ENCODE results near the gene ARAP1. TPM values are rescaled to one million over a fixed set of nuclear protein-coding genes. Genes with fewer than 3 reads are reported as not detected.

Gene ARAP1
- total and polyA plus RNA-seq, 2 donors (not counting 1 experiment from before 2014, with no cell fraction given): 41.8 to 113 TPM

- Histone ChIP-seq H4K20me1 (ENCODE audit: control insufficient read depth, extremely low read depth, insufficient read depth, low read length) (no peaks in the 10 kb centered on the region), H3K36me3 (ENCODE audit: control insufficient read depth, insufficient read depth, low read length) (no peaks in the 10 kb centered on the region), H3K4me1 (ENCODE audit: control insufficient read depth, extremely low read depth, insufficient read depth, low read length) (peaks cover 15% of the 10 kb centered on the region), H3K4me2 (ENCODE audit: extremely low read depth, insufficient read depth, low read length) (no peak overlapping the region), H3K79me2 (ENCODE audit: control insufficient read depth, insufficient read depth, low read length) (no peaks in the 10 kb centered on the region), H2AFZ (ENCODE audit: low read length) (no peak overlapping the region), H3K27ac (ENCODE audit: insufficient read depth, low read length) (no peak overlapping the region), H3K4me3 (replicated peaks in 1 of 4; ENCODE audit: control extremely low read depth in 1 of 4, insufficient read depth in 1 of 4, low read depth in 3 of 4, low read length in 4 of 4) (no peak overlapping the region), H3K9ac (ENCODE audit: insufficient read depth, low read length) (no peak overlapping the region), H3K9me3 (ENCODE audit: control insufficient read depth, insufficient read depth, low read depth, low read length) (no peaks in the 10 kb centered on the region), H3K27me3 (ENCODE audit: control insufficient read depth, insufficient read depth, low read length) (no peaks in the 10 kb centered on the region)
- DNase-seq (ENCODE audit: low read depth in 2 of 2): no peak
- no peak for TF ChIP-seq EZH2 (IDR thresholded peaks at IDR 0.05; ENCODE audit: low read length, missing control alignments)
These were observed 16.4 kb upstream of the ARAP1 start for GRCh38 chr11:72768581-72768980.

DNA sequence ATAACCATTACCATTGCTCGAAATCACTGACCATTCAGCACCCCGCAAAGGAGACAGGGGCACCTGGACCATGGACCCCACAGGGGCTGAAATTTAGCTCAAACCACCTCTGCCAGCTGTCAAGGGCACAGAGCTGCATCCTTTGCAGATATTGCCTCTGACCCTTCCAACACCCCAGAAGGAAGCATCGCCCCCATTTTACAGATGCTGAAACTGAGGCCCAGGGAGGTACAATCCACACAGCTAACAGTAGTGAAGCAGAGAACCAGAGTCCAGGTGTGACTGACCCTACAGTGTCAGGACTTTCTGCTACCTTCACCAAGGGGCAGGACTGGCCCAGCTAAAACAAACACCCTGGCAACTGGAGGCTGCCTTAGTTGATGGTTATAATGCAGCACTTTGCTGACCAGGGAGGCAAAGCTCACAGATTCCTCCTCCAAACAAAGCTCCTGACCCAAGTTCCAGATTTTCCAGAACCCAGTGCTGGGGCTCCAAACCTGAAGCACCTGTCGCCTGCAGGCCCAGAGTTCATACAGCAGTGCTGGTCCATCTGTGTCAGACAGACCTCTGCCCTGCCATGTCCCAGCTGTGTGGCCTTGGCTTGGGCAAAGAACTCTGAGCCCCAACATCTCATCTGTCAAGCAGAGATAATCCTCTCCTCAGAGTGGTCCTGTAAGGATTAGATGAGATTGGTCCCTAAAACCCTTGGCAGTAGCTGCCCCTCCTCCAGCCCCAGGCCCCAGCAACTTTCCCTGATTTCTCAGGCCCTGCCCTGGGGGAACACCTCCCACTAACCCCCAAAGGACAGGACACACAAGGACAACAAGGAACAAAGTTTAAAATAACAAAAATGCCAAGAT, 15.2 kb upstream of the ARAP1 start:
- no peak for DNase-seq (ENCODE audit: low read depth in 2 of 2)
- H3K36me3 ChIP-seq (ENCODE audit: control insufficient read depth, insufficient read depth, low read length): no peaks in the 10 kb centered on the region
- no peaks in the 10 kb centered on the region for H3K9me3 ChIP-seq (ENCODE audit: control insufficient read depth, insufficient read depth, low read depth, low read length)

DNA sequence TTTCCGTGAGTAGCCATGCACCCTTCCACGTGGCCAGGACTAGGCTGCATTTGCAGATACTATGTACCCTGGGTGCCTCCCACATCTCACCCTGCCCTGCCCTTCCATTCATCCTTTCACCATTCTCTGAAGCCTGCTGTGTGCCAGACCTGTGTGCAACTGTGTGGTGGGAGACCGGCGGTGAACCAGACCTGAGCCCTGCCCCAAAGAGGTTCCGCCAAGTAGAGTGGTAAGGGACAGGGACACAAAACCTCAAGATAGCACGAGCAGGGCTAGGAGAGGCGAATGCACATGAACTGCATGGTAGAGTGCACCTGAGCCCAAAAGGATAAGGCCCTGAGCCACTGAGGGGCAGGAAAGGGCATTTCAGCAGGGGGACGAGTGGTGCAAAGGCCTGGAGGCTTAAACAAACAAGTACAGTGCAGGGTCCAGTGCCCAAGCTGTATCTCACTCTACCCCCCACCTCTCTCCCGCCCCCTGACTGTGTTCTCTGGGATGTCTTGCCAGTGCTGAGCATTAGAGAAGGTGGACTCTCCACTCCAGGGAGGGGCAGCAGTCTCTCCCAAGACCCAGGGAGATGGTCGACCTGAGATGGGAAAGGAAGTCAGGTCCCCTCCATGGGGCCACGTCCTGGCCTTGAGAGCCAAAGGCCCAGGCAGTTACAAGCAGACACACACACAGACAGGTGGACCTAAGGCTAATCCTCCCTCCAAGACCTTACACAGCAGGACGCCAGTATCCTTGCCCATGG, 14.1 kb upstream of the ARAP1 start:
- no peak overlapping the region for H2AFZ ChIP-seq (ENCODE audit: low read length)
- H3K27me3 ChIP-seq (ENCODE audit: control insufficient read depth, insufficient read depth, low read length): no peaks in the 10 kb centered on the region
- peaks cover 3% of the 10 kb centered on the region for H3K4me1 ChIP-seq (ENCODE audit: control insufficient read depth, extremely low read depth, insufficient read depth, low read length)
- no peaks in the 10 kb centered on the region for H3K36me3 ChIP-seq (ENCODE audit: control insufficient read depth, insufficient read depth, low read length)
- no peaks in the 10 kb centered on the region for H3K9me3 ChIP-seq (ENCODE audit: control insufficient read depth, insufficient read depth, low read depth, low read length)
- TF ChIP-seq EZH2 (IDR thresholded peaks at IDR 0.05; ENCODE audit: low read length, missing control alignments) (no peak), CTCF (conservative IDR thresholded peaks at IDR 0.05 in 1 of 2, IDR thresholded peaks at IDR 0.05 in 1 of 2; ENCODE audit: low read depth in 1 of 2, low read length in 2 of 2) (no peak)
- no peak overlapping the region for H3K9ac ChIP-seq (ENCODE audit: insufficient read depth, low read length)
- no peaks in the 10 kb centered on the region for H4K20me1 ChIP-seq (ENCODE audit: control insufficient read depth, extremely low read depth, insufficient read depth, low read length)
- H3K79me2 ChIP-seq (ENCODE audit: control insufficient read depth, insufficient read depth, low read length): no peaks in the 10 kb centered on the region
- no peak overlapping the region for H3K4me3 ChIP-seq (replicated peaks in 1 of 4; ENCODE audit: control extremely low read depth in 1 of 4, insufficient read depth in 1 of 4, low read depth in 3 of 4, low read length in 4 of 4)
- no peak overlapping the region for H3K4me2 ChIP-seq (ENCODE audit: extremely low read depth, insufficient read depth, low read length)
- H3K27ac ChIP-seq (ENCODE audit: insufficient read depth, low read length): no peak overlapping the region
- no peak for DNase-seq (ENCODE audit: low read depth in 2 of 2)

More for the DNA sequence above, 15.2 kb upstream of the ARAP1 start:
- Histone ChIP-seq H3K4me2 (ENCODE audit: extremely low read depth, insufficient read depth, low read length) (no peak overlapping the region), H3K4me1 (ENCODE audit: control insufficient read depth, extremely low read depth, insufficient read depth, low read length) (peaks cover 6% of the 10 kb centered on the region), H3K27ac (ENCODE audit: insufficient read depth, low read length) (no peak overlapping the region), H3K27me3 (ENCODE audit: control insufficient read depth, insufficient read depth, low read length) (no peaks in the 10 kb centered on the region), H2AFZ (ENCODE audit: low read length) (no peak overlapping the region), H3K9ac (ENCODE audit: insufficient read depth, low read length) (no peak overlapping the region), H4K20me1 (ENCODE audit: control insufficient read depth, extremely low read depth, insufficient read depth, low read length) (no peaks in the 10 kb centered on the region), H3K4me3 (replicated peaks in 1 of 4; ENCODE audit: control extremely low read depth in 1 of 4, insufficient read depth in 1 of 4, low read depth in 3 of 4, low read length in 4 of 4) (no peak overlapping the region), H3K79me2 (ENCODE audit: control insufficient read depth, insufficient read depth, low read length) (no peaks in the 10 kb centered on the region)
- TF ChIP-seq CTCF (conservative IDR thresholded peaks at IDR 0.05 in 1 of 2, IDR thresholded peaks at IDR 0.05 in 1 of 2; ENCODE audit: low read depth in 1 of 2, low read length in 2 of 2): no peak
- TF ChIP-seq EZH2 (IDR thresholded peaks at IDR 0.05; ENCODE audit: low read length, missing control alignments): no peak
